DOHH2 (cell line): ENCODE results near the gene ADAM10.

ENCODE experiments used
- H3F3A ChIP-seq: fragments of 200-600 bp; sonication (generic), shearing (Covaris generic); 2 replicates; pipeline ENCODE4 v1.6.0; 2016; ENCODE audit warnings: antibody characterized with exemption, mild to moderate bottlenecking; ENCODE audit not compliant: control insufficient read depth, insufficient read depth
- H3K27ac ChIP-seq: fragments of 200-600 bp; sonication (generic); 2 replicates; pipeline ENCODE4 v1.5.1; 2014; ENCODE audit warnings: low read depth, mild to moderate bottlenecking, low read length, moderate library complexity
- H3K27me3 ChIP-seq: fragments of 200-600 bp; sonication (generic); 2 replicates; pipeline ENCODE4 v1.6.1; 2014; ENCODE audit warnings: mild to moderate bottlenecking, low read length, mixed read lengths; ENCODE audit not compliant: control insufficient read depth
- H3K36me3 ChIP-seq: fragments of 200-600 bp; sonication (generic); 2 replicates; pipeline ENCODE4 v1.6.1; 2014; ENCODE audit warnings: mild to moderate bottlenecking, low read length, moderate library complexity, mixed read lengths; ENCODE audit not compliant: control insufficient read depth
- H3K4me1 ChIP-seq: fragments of 200-600 bp; sonication (generic); 2 replicates; pipeline ENCODE4 v1.6.1; 2014; ENCODE audit warnings: mild to moderate bottlenecking, low read length, mixed read lengths; ENCODE audit not compliant: control insufficient read depth
- H3K4me2 ChIP-seq: fragments of 200-600 bp; sonication (generic); 2 replicates; pipeline ENCODE4 v1.6.0; 2014; ENCODE audit warnings: mild to moderate bottlenecking, low read length, moderate library complexity
- H3K4me3 ChIP-seq: fragments of 200-600 bp; sonication (generic); 2 replicates; pipeline ENCODE4 v1.5.1; 2014; ENCODE audit warnings: mild to moderate bottlenecking, low read length, mixed read lengths
- H3K79me2 ChIP-seq: fragments of 200-600 bp; sonication (generic); 2 replicates; pipeline ENCODE4 v1.6.1; 2014; ENCODE audit warnings: mild to moderate bottlenecking, low read length, mixed read lengths; ENCODE audit not compliant: control insufficient read depth
- H3K9me2 ChIP-seq: fragments of 200-600 bp; sonication (generic); replicated peaks from 2 replicates; pipeline ENCODE4 v1.6.1; 2014; ENCODE audit warnings: mild to moderate bottlenecking, low read length, mixed read lengths; ENCODE audit not compliant: control insufficient read depth
- H3K9me3 ChIP-seq: fragments of 200-600 bp; sonication (generic); 2 replicates; pipeline ENCODE4 v1.6.1; 2014; ENCODE audit warnings: antibody characterized with exemption, low read length, mixed read lengths; ENCODE audit not compliant: control insufficient read depth, insufficient read depth
- H4K20me1 ChIP-seq: fragments of 200-600 bp; sonication (generic); 2 replicates; pipeline ENCODE4 v1.6.0; 2014; ENCODE audit warnings: low read depth, mild to moderate bottlenecking, antibody characterized with exemption, low read length, moderate library complexity; ENCODE audit not compliant: control insufficient read depth, insufficient read depth
- CTCF ChIP-seq: fragments of 200-600 bp; sonication (generic); IDR thresholded peaks from one replicate; pipeline ENCODE4 v1.5.1; 2014; ENCODE audit warnings: antibody characterized with exemption, mild to moderate bottlenecking, low read depth, low read length; ENCODE audit not compliant: poor library complexity, severe bottlenecking
- EZH2phosphoT487 ChIP-seq: fragments of 200-600 bp; sonication (generic); IDR thresholded peaks from 2 replicates; pipeline ENCODE4 v1.6.1; 2017; ENCODE audit warnings: borderline replicate concordance, mild to moderate bottlenecking, antibody characterized with exemption, low read length, moderate library complexity, mixed read lengths

The ADAM10 gene

GRCh38 chr15:58584789-58585461, 164.6 kb downstream of the ADAM10 start:
- TF ChIP-seq EZH2phosphoT487 (no peak), CTCF (no peak)
- Histone ChIP-seq H3K27me3 (no peaks in the 10 kb centered on the region), H3K27ac (no peak overlapping the region), H3K9me3 (peaks cover 9% of the 10 kb centered on the region), H3F3A (no peaks in the 10 kb centered on the region), H3K79me2 (no peaks in the 10 kb centered on the region), H3K9me2 (no peaks in the 10 kb centered on the region), H3K36me3 (no peaks in the 10 kb centered on the region), H4K20me1 (no peaks in the 10 kb centered on the region), H3K4me2 (no peak overlapping the region), H3K4me1 (peaks cover 12% of the 10 kb centered on the region), H3K4me3 (no peak overlapping the region)

DNA sequence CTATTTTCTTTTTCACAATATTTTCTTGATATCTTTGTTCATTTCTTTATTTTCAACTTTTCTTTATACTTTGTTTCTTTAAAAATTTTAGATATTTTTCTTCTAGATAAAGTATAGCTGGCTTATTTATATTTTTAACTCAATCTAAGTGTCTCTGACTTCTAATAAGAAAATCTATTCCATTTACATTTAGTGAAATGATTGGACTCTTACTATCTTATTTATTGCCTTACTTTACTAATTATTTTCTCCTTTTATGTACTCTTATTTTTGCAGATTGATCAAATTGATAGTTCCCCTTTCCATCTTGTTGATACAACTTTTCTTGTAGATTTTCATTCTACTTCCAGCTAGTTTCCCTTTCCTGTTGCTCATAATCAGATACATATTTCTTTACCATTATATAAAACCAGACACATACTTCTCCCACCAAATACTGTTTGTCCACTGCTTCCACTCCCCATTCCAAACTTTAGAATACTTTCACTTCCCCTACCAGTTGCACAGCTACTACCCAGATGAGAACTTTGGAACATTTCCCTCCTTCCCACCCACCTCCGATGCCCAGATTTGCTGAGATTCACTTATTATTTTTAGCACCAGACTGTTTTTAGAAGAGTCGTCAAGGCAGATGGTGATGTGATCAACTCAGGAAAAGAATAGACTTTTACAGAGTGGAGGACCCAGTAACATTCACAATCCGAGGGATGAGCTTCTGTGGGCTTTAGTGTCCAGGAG, 166.2 kb downstream of the ADAM10 start:
- Histone ChIP-seq H3K9me3 (peaks cover 9% of the 10 kb centered on the region), H3F3A (no peaks in the 10 kb centered on the region), H3K4me1 (peaks cover 12% of the 10 kb centered on the region), H3K36me3 (no peaks in the 10 kb centered on the region), H3K27ac (no peak overlapping the region), H3K9me2 (no peaks in the 10 kb centered on the region), H3K79me2 (no peaks in the 10 kb centered on the region), H3K27me3 (no peaks in the 10 kb centered on the region), H4K20me1 (no peaks in the 10 kb centered on the region), H3K4me3 (no peak overlapping the region), H3K4me2 (no peak overlapping the region)
- TF ChIP-seq CTCF (no peak), EZH2phosphoT487 (no peak)

- no peaks in the 10 kb centered on the region for H3K27me3 ChIP-seq
- H3K4me2 ChIP-seq: no peak overlapping the region
- H3K4me3 ChIP-seq: no peak overlapping the region
- TF ChIP-seq EZH2phosphoT487 (no peak), CTCF (no peak)
- no peaks in the 10 kb centered on the region for H3K79me2 ChIP-seq
- H3K27ac ChIP-seq: no peak overlapping the region
- peaks cover 9% of the 10 kb centered on the region for H3K9me3 ChIP-seq
- no peaks in the 10 kb centered on the region for H3K9me2 ChIP-seq
- H3K4me1 ChIP-seq: peaks cover 12% of the 10 kb centered on the region
- no peaks in the 10 kb centered on the region for H4K20me1 ChIP-seq
- no peaks in the 10 kb centered on the region for H3K36me3 ChIP-seq
- H3F3A ChIP-seq: no peaks in the 10 kb centered on the region
Observed at GRCh38 chr15:58582160-58582559, 167.3 kb downstream of the ADAM10 start.
